Natural killer cell (primary cell): Measurements from ENCODE around the gene TOP3B. TPM values are rescaled to one million over a fixed set of nuclear protein-coding genes. Genes with fewer than 3 reads are reported as not detected.
A peak's percentile ranks its signal among the peaks of the same experiment; 100 is the strongest.

Source experiments
- ATAC-seq, 3 donors: fragments of 150-1000 bp in 2 of 3; fragments of 200-7000 bp in 1 of 3; cut with Tn5 transposase; 1 replicate in 1 of 3; 2 replicates in 2 of 3; pipeline ENCODE4 v1.10.0; 2021; ENCODE audit warnings: mild to moderate bottlenecking in 2 of 3, moderate library complexity in 2 of 3
- DNase-seq, 2 donors: peaks; one replicate each; pipeline versions ENCODE4 v3.0.0 to v3.0.0-alpha.2; 2013 to 2021; ENCODE audit warnings: mixed read lengths in 1 of 2
- H3K27ac ChIP-seq: one replicate; pipeline ENCODE4 v1.5.1; 2013; ENCODE audit warnings: mild to moderate bottlenecking, low read length
- H3K27me3 ChIP-seq: one replicate; pipeline ENCODE4 v1.6.1; 2013; ENCODE audit warnings: low read length; ENCODE audit not compliant: control insufficient read depth, insufficient read depth
- H3K36me3 ChIP-seq: one replicate; pipeline ENCODE4 v1.6.1; 2013; ENCODE audit warnings: low read length; ENCODE audit not compliant: control insufficient read depth, insufficient read depth
- H3K4me1 ChIP-seq: one replicate; pipeline ENCODE4 v1.6.1; 2013; ENCODE audit warnings: low read length; ENCODE audit not compliant: control insufficient read depth, insufficient read depth
- H3K4me3 ChIP-seq: one replicate; pipeline ENCODE4 v1.5.1; 2013; ENCODE audit warnings: low read length
- H3K9me3 ChIP-seq: one replicate; pipeline ENCODE4 v1.6.1; 2013; ENCODE audit warnings: low read length; ENCODE audit not compliant: control insufficient read depth, insufficient read depth
- H3K27ac Mint-ChIP-seq, 2 donors: one replicate each; pipeline ENCODE4 v1.8.0; 2022; ENCODE audit warnings: mild to moderate bottlenecking in 2 of 2, mixed read lengths in 2 of 2, moderate library complexity in 1 of 2
- H3K27me3 Mint-ChIP-seq, 2 donors: one replicate each; pipeline ENCODE4 v1.8.0; 2022; ENCODE audit warnings: low read depth in 2 of 2, mixed read lengths in 2 of 2
- H3K36me3 Mint-ChIP-seq: one replicate; pipeline ENCODE4 v1.8.0; 2022; ENCODE audit warnings: mixed read lengths
- H3K4me1 Mint-ChIP-seq, 2 donors: one replicate each; pipeline ENCODE4 v1.8.0; 2022; ENCODE audit warnings: mixed read lengths in 2 of 2
- H3K4me3 Mint-ChIP-seq: one replicate; pipeline ENCODE4 v1.8.0; 2022; ENCODE audit warnings: mild to moderate bottlenecking, moderate library complexity, mixed read lengths
- H3K9me3 Mint-ChIP-seq, 2 donors: one replicate each; pipeline ENCODE4 v1.8.0; 2022; ENCODE audit warnings: mixed read lengths in 2 of 2
- CTCF ChIP-seq: fragments of 200-600 bp; IDR thresholded peaks from one replicate; pipeline ENCODE4 v1.8.0; 2022; ENCODE audit warnings: antibody characterized with exemption
- WGBS: methylation state at CpG from one replicate; pipeline ENCODE4 v1.1.7; 2013; ENCODE audit warnings: missing lambda C conversion rate; ENCODE audit not compliant: insufficient coverage; 5-methylcytosine and 5-hydroxymethylcytosine counted together
- intact Hi-C: fragments of 100-400 bp; cut with micrococcal nuclease; formaldehyde crosslinking; loops from one replicate; pipeline ENCODE4 v1.14.2; 2022
- total RNA-seq, 4 donors: library from RNA; stranded (reverse); fragments of 120-200 nt in 1 of 4; gene quantifications; one replicate each; pipeline versions ENCODE4 v1.2.3 to v1.2.4, GENCODE V29; 2013 to 2022

Gene TOP3B
- total RNA-seq, 3 donors from 2014 or later (not counting 1 experiment from before 2014, with no cell fraction given) = 45.8 to 66.0 (median 62.7) TPM

GRCh38 chr22:21968452-21969129, 14.0 kb downstream of the TOP3B start:
- H3K27me3 ChIP-seq = no peaks in the 10 kb centered on the region
- H3K36me3 Mint-ChIP-seq = peaks cover 8% of the 10 kb centered on the region
- H3K4me3 ChIP-seq = no peak overlapping the region
- no peak overlapping the region for H3K27ac ChIP-seq
- peaks cover 0 to 9% of the 10 kb centered on the region in 2 donors for H3K4me1 Mint-ChIP-seq
- H3K9me3 ChIP-seq = no peaks in the 10 kb centered on the region
- no peaks in the 10 kb centered on the region for H3K4me1 ChIP-seq
- peaks cover 76% of the 10 kb centered on the region for H3K36me3 ChIP-seq
- no peak for ATAC-seq
- 100% methylated on average over 5 of the region's 5 CpGs for WGBS
- peak overlapping the region in 1 of 2 donors; percentile 67 for H3K27ac Mint-ChIP-seq
- TF ChIP-seq CTCF = no peak
- DNase-seq = no peak
- H3K27me3 Mint-ChIP-seq = no peaks in the 10 kb centered on the region
- no peak overlapping the region for H3K4me3 Mint-ChIP-seq
- intact Hi-C loops = no loop called here
- H3K9me3 Mint-ChIP-seq = no peaks in the 10 kb centered on the region

GRCh38 chr22:21967693-21968271, 14.8 kb downstream of the TOP3B start:
- WGBS = 98% methylated on average over 7 of the region's 7 CpGs
- Histone ChIP-seq H3K27ac (no peak overlapping the region), H3K4me1 (no peaks in the 10 kb centered on the region), H3K9me3 (no peaks in the 10 kb centered on the region), H3K4me3 (no peak overlapping the region), H3K27me3 (no peaks in the 10 kb centered on the region), H3K36me3 (peaks cover 74% of the 10 kb centered on the region)
- H3K4me3 Mint-ChIP-seq = no peak overlapping the region
- TF ChIP-seq CTCF = no peak
- peaks cover 8% of the 10 kb centered on the region for H3K36me3 Mint-ChIP-seq
- no peaks in the 10 kb centered on the region for H3K27me3 Mint-ChIP-seq
- DNase-seq (no peak), ATAC-seq (no peak)
- H3K9me3 Mint-ChIP-seq = no peaks in the 10 kb centered on the region
- intact Hi-C loops = no loop called here
- no peak overlapping the region for H3K27ac Mint-ChIP-seq
- H3K4me1 Mint-ChIP-seq = peaks cover 0 to 7% of the 10 kb centered on the region in 2 donors

- no peaks in the 10 kb centered on the region for H3K9me3 Mint-ChIP-seq
- peaks cover 8% of the 10 kb centered on the region for H3K36me3 Mint-ChIP-seq
- no peak overlapping the region for H3K27ac ChIP-seq
- ATAC-seq = no peak
- peaks cover 79% of the 10 kb centered on the region for H3K36me3 ChIP-seq
- H3K27me3 Mint-ChIP-seq = no peaks in the 10 kb centered on the region
- H3K4me3 ChIP-seq = no peak overlapping the region
- H3K27ac Mint-ChIP-seq = no peak overlapping the region
- H3K4me1 Mint-ChIP-seq = no peaks in the 10 kb centered on the region
- no peak for DNase-seq
- H3K9me3 ChIP-seq = no peaks in the 10 kb centered on the region
- no peak for TF ChIP-seq CTCF
- intact Hi-C loops = no loop called here
- 96% methylated on average over 16 of the region's 16 CpGs for WGBS
- no peaks in the 10 kb centered on the region for H3K4me1 ChIP-seq
- no peak overlapping the region for H3K4me3 Mint-ChIP-seq
- no peaks in the 10 kb centered on the region for H3K27me3 ChIP-seq
These were observed 15.7 kb downstream of the TOP3B start for GRCh38 chr22:21966643-21967516.
